ENCODE results near the gene FBLN1. TPM values are rescaled to one million over a fixed set of nuclear protein-coding genes. Genes with fewer than 3 reads are reported as not detected.
A peak's percentile ranks its signal among the peaks of the same experiment; 100 is the strongest.

Gene FBLN1
- total RNA-seq, 1 donor from 2014 or later: 0.40 TPM

GRCh38 chr22:45563362-45564040, 60.8 kb downstream of the FBLN1 start:
- no peak for DNase-seq (ENCODE audit: low read depth in 2 of 2)

GRCh38 chr22:45564349-45565030, 61.8 kb downstream of the FBLN1 start:
- no peak for DNase-seq (ENCODE audit: low read depth in 2 of 2)

GRCh38 chr22:45565171-45565570, 62.5 kb downstream of the FBLN1 start:
- DNase-seq (ENCODE audit: low read depth in 2 of 2): no peak

GRCh38 chr22:45565973-45566372, 63.3 kb downstream of the FBLN1 start:
- no peak for DNase-seq (ENCODE audit: low read depth in 2 of 2)

- DNase-seq (ENCODE audit: low read depth in 2 of 2): no peak
Measured at GRCh38 chr22:45568213-45568612, 65.5 kb downstream of the FBLN1 start.

- DNase-seq (ENCODE audit: low read depth in 2 of 2): no peak
Measured at GRCh38 chr22:45571089-45571488, 68.4 kb downstream of the FBLN1 start.

- no peak for DNase-seq (ENCODE audit: low read depth in 2 of 2)
Measured at GRCh38 chr22:45572444-45572843, 69.8 kb downstream of the FBLN1 start.

- no peak for DNase-seq (ENCODE audit: low read depth in 2 of 2)
Measured at GRCh38 chr22:45574069-45574703, 71.5 kb downstream of the FBLN1 start.

GRCh38 chr22:45575173-45575572, 72.5 kb downstream of the FBLN1 start:
- no peak for DNase-seq (ENCODE audit: low read depth in 2 of 2)

- DNase-seq (ENCODE audit: low read depth in 2 of 2): no peak
Measured at GRCh38 chr22:45575607-45576272, 73.1 kb downstream of the FBLN1 start.

GRCh38 chr22:45576273-45576625, 73.6 kb downstream of the FBLN1 start:
- no peak for DNase-seq (ENCODE audit: low read depth in 2 of 2)

- DNase-seq (ENCODE audit: low read depth in 2 of 2): no peak
Measured at GRCh38 chr22:45576730-45577464, 74.2 kb downstream of the FBLN1 start.

- peak; percentile 82 to 91 for DNase-seq (ENCODE audit: low read depth in 2 of 2)
Measured at GRCh38 chr22:45577746-45578523, 75.3 kb downstream of the FBLN1 start.

- no peak for DNase-seq (ENCODE audit: low read depth in 2 of 2)
Measured at GRCh38 chr22:45578524-45579147, 76.0 kb downstream of the FBLN1 start.

- DNase-seq (ENCODE audit: low read depth in 2 of 2): no peak
Measured at GRCh38 chr22:45579306-45579705, 76.6 kb downstream of the FBLN1 start.

- DNase-seq (ENCODE audit: low read depth in 2 of 2): no peak
Measured at GRCh38 chr22:45579806-45580725, 77.4 kb downstream of the FBLN1 start.

- no peak for DNase-seq (ENCODE audit: low read depth in 2 of 2)
Measured at GRCh38 chr22:45580726-45581381, 78.2 kb downstream of the FBLN1 start.

- DNase-seq (ENCODE audit: low read depth in 2 of 2): no peak
Measured at GRCh38 chr22:45581549-45582080, 78.9 kb downstream of the FBLN1 start.
